GM21528 (cell line): ENCODE results near the gene RAPGEF3.

Source experiments
- ATAC-seq: cut with Tn5 transposase; IDR thresholded peaks from one replicate; pipeline ENCODE4 v1.9.1; 2021; ENCODE audit warnings: mild to moderate bottlenecking, moderate library complexity; ENCODE audit not compliant: unreplicated experiment, low FRiP score

RAPGEF3 gene

GRCh38 chr12:47790676-47791350 is 32.1 kb upstream of the RAPGEF3 start:
- no peak for ATAC-seq

DNA sequence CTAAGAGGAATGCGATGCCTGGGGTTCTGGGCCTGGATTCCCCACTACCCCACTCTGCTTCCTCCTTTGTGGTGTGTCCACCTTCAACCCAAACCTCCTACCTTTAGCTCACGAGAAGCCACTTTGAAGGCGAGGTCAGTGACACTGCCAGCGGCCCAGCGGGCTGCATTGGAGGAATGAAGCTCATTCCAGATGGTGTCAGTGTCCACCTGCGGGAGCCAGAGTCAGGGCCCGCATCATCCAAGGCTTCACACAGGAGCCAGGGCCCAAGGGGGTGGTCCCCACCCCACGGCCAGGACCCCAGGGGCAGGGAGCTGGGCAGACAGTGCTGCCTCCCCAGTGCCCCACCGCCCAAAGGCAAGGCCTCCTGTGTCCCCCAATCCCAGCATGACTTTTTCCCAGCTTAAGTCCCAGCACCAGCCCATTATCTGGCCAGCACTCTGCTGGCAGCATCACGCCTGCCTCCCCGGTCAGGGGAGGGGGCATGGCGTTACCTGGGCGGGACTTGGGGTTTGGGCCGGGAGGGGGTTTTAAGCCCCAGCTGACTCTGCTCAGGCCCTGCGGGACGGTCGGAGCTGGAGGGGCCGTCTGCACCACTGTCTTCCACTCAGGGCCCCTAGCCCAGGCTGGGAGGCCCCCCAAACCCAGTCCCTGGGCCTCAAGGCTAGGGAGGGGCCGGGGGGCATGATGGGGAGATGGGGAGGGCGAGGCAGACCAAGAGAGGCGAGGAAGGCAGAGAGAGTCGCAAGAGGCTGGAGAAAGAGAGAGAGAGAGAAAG is 31.2 kb upstream of the RAPGEF3 start:
- ATAC-seq = no peak

- ATAC-seq = no peak
Observed at GRCh38 chr12:47789141-47789540, 30.5 kb upstream of the RAPGEF3 start.

DNA sequence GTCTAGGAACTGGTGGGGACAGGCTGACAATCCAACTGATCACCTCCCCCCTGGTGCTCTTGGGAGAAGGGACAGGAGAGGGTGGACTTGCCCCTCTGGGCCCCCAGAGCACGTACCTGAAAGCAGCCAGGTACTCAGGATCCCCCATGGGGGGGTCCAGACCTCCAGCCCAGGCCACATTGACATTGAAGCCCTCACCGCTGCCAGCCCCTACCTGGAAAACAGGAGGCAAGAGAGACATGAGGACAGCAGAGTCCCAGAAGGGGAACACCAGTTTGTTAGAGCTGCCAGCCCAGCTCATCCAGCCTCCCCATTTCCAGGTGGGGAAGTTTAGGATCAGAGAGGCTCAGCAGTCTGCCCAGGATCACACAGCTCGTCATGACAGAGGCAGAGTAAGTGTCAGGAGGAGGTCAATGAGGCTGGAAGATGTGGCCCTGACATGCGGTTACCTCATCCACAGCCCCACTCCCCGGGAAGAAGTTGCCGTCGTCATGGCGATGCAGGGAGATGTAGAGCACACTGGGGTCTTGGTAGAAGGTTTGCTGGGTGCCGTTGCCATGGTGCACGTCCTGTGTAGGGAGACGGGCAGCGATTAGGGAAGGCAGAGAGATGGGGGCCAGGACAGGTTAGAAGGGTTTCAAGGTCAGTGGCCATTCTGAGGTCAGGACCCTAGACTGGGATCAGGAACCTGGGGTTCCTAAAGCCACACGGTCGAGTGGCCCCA is 29.1 kb upstream of the RAPGEF3 start:
- ATAC-seq = no peak

DNA sequence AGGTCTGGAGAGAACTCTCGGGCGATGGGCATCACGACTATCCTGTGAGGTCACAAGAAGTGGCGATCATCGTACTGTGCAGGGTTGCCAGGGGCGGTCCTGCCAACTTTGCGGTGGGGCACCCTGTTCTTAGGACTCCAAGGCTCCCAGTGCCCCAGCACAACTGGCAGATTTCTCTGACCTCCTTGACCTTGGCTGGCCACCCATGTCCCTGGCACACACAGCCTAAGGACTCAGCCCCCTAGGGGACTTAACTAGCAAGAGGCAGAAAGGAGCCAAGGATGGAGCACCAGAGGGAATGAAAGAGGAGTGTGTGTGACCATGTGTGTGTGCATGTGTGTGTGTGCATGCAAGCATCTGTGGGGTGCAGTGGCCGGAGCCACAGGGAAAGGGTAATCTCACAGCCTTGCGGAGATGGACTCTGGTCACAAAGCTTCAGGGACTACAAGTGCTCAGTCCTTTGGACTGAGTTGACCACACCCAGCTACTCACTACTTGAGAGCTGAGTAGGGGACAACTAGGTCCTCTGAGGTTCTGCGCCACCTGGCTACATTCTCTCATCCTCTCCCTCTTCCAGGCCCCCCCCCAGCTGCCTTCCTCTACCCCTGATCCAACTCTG is 28.1 kb upstream of the RAPGEF3 start:
- no peak for ATAC-seq

GRCh38 chr12:47785887-47786661 is 27.4 kb upstream of the RAPGEF3 start:
- ATAC-seq = no peak

DNA sequence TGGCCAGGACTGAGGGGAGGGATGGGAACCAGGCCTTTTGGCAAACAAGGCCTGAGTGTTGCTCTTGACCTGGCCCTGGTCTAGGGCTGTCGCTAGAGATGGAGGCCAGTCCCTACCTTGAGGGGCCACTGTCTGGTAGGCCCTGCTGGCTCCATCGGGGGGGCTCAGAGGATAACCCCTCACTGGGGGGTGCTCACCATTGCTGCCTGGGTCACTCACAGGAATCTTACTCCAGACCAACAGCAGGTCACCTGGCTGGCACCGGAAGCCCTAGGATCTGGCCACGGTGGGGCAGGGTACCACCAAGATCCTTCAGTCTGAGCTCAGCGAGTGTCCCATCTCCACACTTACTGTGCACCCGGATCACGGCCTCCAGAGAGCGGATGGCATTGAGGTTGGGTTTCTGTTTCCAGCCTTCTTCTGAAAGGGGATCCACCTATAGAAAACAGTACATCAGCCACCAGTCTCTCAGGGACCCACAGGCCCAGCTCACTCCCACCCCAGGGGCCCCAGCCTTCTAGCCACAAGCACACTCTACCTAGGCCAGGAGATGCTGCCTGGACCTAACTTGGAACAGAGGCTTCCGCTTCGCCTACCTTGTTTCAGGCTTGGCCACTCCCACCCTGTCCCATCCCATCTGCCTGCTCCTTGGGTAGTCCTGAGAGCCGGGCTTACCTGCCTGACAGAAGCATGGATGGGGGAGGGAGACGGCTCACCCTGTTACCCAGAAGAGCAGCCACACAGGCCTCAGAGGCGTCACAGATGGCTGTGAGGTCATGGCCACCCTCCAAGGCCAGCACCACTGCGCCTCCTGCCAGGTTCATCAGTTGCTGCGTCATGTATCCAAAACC is 26.6 kb upstream of the RAPGEF3 start:
- no peak for ATAC-seq

DNA sequence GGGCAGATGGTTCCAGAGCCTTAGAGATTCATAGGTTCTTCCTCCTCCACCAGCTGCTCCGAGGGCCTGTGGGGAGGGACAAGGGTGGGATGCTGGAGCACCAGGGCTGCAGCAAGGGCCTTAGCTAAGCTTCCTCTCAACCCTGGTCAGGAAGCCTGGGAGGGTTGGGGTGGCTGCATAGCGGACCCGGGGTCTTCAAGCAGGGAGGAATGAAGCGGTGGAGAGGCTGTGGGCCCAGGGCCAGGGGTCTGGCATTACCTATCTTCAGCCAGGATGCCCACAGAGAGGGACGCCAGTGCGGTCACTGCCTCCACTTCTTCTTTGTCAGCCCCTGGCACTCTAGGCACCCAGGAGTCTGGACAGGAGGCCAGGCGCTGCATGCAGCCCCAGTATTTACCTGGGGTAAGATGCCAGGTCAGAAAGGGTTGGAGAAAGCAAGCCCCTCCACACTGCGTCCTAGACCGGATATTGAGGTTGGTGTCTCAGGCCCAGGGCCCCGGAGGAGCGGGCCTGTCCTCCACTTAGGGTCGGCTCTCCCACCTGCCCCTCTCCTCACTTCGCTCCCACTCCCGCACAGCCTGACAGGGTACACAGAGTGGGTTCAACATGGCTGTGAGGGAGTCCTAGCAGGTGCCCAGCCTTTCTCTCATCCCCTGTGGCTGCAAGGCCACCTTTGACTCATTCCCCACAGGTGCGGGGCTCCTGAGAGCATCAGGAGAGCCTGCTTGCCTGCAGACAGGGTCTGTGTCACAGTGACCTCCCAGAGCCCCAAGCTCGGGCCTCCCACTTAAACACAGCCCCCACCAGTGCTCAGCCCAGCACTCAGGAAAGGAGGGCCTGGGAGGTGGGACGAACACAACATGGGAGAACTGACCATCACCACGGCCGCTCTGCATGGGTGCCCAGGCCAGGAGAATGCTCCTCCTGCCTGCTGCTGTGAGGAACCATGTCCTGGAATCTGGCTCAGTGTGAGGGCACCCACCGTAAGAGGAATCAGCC is 25.4 kb upstream of the RAPGEF3 start:
- ATAC-seq = no peak

DNA sequence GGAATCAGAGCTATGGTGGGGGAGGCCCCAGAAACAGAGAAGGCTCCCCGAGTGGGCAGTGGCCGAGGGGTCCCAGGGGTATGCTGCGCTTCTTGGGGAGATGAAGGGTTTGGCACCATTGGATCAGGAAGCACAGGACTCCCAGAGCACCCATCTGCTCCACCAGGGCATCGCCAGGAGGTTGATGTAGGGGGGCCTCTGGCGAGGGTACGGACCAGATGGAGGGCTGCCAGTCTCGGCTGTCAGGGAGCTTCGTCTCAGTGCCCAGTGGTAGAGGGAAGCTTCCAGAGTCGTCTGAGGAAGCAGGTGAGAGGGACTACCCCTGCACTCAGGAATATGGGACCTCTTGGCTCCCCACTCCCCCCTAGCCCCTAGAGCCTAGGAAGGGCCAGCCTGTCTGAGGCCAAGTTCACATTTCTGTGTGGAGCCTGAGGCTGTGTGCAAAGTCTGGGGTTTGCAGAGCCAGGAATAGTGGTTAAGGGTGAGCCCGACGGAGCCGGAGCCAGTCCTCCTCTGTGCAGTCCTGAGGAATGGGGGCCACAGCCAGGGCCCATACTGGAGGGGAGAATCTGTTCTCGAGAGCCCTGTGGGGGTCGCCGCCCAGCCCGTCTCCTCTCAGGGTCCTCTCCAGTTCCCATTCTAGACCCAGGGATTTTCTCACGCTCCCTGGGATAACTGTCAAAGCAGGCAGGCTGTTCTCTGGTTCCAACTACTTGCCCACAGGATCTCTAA is 24.5 kb upstream of the RAPGEF3 start:
- no peak for ATAC-seq

DNA sequence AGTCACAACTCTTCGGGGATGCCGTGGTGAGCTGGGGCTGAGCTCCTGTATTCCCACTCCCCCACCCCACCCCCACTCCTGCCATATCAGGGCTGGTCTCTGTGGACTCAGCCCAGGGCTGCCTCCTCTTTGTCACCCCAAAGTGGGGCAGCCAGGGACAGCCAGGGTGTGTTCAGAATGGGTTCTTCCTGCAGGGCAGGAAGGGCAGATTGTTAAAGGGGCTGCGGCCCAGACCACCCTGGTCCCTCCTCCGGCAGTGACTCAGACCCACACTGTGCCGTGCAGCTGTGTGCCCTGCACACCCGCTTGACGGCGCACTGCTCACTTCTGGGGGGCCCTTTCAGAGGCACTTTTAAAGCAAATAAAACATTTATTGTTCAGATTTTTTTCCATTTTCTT is 23.7 kb upstream of the RAPGEF3 start:
- no peak for ATAC-seq

- ATAC-seq = no peak
Observed at GRCh38 chr12:47781479-47782371, 23.0 kb upstream of the RAPGEF3 start.

GRCh38 chr12:47779943-47780504 is 21.3 kb upstream of the RAPGEF3 start:
- no peak for ATAC-seq

GRCh38 chr12:47779301-47779942 is 20.7 kb upstream of the RAPGEF3 start:
- ATAC-seq = peak; percentile 69

DNA sequence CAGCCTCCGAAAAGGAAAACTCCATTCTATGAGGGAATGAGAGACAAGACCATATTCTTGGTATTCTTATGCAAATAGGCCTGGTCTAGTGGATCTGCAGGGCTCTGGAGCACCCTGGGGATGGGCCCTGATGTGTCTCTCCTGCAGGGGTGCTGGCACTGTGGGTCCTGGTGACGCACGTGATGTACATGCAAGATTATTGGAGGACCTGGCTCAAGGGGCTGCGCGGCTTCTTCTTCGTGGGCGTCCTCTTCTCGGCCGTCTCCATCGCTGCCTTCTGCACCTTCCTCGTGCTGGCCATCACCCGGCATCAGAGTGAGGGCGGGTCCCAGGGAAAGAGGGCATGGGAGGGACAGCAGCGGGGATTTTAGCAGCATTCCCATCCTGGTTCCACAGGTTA is 20.2 kb upstream of the RAPGEF3 start:
- no peak for ATAC-seq

- no peak for ATAC-seq
Observed at GRCh38 chr12:47777741-47778558, 19.3 kb upstream of the RAPGEF3 start.
